Stimulated activated CD8-positive, alpha-beta memory T cell treated with anti-CD3 and anti-CD28 coated beads, Interleukin-15, amount 100 ng/mL, for 48 hours (primary cell): Measurements from ENCODE around the gene MRFAP1L1.

Experiments
- DNase-seq, 2 donors: peaks; one replicate each; pipeline ENCODE4 v3.0.0-alpha.2; 2020; ENCODE audit warnings: low read depth in 2 of 2

The MRFAP1L1 gene

GRCh38 chr4:6716018-6716911, 6.6 kb upstream of the MRFAP1L1 start, which contains the start of gene BLOC1S4:
Gene BLOC1S4, plus strand, starts transcription at chr4:6716174. Its CDS starts 36 bp downstream, at chr4:6716210.
- DNase-seq = peak; percentile 81 to 83

GRCh38 chr4:6715704-6716017, 6.0 kb upstream of the MRFAP1L1 start:
- DNase-seq = no peak

GRCh38 chr4:6714954-6715353, 5.3 kb upstream of the MRFAP1L1 start:
- no peak for DNase-seq

DNA sequence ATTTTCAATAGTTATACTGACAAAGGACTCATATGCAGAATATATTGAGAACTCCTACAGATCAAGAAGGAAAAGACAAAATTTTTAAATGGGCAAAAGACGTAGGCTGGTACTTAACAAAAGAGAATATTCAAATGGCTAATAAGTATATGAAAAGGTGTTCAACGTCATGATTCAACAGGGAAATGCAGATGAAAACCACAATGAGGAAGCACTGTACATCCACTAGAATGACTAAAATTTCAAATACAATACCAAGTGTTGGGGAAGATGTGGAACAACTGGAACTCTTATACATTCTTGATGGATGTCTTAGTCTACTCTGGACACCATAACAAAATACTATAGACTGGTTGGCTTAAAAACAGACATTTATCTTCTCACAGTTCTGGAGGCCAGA, 1.3 kb upstream of the MRFAP1L1 start:
- DNase-seq = no peak

- DNase-seq = no peak
These were observed 617 bp upstream of the MRFAP1L1 start for GRCh38 chr4:6710282-6710681.

- no peak for DNase-seq
These were observed 3.5 kb downstream of the MRFAP1L1 start for GRCh38 chr4:6706173-6706572.

DNA sequence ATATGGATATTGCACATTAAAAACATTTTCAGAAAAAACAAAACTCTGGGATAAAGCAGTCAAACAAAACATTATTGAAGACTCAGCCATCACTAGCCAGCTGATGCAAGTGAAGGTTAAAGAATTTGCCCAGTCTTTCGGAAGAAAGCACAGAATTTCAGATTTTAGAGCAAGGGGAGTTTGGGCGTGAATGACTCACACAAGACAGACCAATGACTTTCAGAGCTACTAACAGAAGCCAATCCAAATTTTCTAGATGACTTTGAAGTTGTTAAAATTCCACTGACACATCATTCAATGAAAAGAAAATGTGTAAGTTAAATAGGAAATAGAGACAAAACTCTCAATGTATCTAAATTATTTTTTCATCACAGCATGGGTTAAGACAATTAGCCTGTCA, 4.0 kb downstream of the MRFAP1L1 start:
- no peak for DNase-seq

GRCh38 chr4:6703786-6704185, 5.9 kb downstream of the MRFAP1L1 start:
- no peak for DNase-seq

- DNase-seq = no peak
These were observed 6.9 kb downstream of the MRFAP1L1 start for GRCh38 chr4:6702761-6703160.

DNA sequence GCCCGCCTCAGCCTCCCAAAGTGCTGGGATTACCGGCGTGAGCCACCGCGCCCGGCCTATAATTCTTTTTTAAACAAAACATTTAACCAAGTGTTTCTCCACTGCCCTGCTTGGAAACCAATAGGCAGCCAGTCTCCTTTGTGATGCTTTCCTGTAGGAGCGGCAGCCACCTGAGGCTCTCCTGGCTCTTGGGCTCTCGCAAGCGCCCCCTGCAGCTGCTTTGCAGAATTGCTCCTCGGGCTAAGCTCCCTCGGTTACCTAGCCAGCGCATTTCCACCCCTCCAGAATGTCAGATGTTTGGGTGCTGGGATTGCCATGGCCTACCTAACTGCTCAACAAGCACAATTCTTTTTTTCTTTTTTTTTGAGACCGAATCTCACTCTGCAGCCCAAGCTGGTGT, 8.3 kb downstream of the MRFAP1L1 start:
- no peak for DNase-seq

GRCh38 chr4:6699903-6700302, 9.8 kb downstream of the MRFAP1L1 start:
- no peak for DNase-seq

DNA sequence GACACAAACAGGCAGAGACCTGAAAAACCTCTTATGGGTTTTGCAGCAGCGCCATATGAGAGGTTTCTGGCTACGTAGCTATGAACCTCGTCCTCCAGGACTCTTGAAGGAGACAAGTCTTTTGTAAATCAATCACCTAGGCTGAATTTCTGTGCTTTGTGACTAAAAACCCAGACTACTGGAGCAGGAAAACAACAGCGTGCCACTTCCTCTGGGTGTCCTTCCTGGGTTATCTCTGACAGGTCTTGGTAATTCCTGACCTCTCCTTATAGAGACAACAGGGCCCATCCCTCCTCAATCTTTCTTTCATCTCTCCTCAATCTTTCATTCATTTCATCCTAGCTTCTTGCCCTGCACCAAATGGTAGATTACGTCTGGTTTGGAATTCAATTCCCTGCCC, 10.3 kb downstream of the MRFAP1L1 start:
- DNase-seq = no peak

DNA sequence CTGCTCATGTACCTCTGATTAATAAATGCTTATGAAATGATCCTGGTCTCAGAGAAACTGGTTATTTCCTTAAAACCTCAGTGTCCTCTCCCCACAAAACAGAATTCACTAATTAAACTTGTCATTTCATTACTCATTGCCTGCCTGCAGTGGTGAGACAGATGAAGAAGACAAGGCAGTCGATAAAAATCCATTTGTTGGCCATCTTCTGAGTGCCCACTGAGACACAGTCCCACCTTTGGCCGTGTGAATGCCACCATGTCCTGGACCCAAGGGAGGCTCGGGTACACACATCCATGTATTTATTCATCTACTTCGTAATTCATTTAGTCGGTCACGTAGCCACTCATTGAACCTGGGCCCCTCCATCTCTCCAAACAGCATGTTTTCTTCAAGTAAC, 12.5 kb downstream of the MRFAP1L1 start:
- DNase-seq = no peak

GRCh38 chr4:6696611-6697010, 13.1 kb downstream of the MRFAP1L1 start:
- DNase-seq = no peak

DNA sequence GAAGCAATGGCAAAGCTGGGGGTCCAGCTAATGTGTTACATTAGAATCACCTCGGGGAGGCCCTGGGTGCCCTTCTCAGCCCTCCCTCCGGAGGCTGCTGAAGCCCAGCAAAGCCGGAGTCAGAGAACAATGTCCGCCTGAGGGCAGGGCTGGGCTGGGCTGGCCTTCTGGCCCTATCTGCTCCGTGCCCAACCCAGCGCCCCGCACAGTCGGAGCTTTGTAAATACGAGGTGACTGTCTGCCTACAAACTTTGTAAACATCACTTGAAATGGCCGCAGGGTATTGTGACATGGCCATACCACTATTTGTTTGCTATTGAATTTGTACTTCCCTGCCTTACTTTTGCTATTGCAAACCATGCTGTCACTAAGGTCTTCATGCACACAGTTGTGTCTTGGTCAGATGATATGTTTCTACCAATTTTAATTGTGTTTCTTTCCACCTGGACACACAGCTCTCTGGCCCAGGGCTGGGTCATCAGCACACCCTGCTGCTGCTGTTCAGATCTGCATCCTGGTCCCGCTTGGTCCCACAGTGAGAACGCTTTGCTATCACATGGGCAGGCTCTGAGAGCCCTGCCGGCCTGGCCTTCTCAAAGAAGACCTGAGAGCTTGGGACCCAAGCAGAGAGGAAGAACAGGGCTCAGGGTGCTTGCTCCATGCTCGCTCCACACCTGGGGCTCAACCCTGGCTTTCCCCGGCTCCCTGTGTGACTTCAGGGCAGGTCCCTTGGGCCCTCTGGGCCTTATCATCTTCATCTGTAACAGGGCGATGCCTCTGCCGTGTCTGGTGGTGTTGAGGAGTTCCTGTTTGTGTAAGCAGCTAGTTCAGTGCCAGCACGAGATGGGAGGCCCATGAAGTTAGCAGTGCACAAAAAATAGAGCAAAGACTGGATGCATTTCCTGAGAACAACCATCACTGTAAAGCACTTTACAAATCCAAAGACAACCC, 13.7 kb downstream of the MRFAP1L1 start:
- DNase-seq = no peak

- no peak for DNase-seq
These were observed 15.3 kb downstream of the MRFAP1L1 start for GRCh38 chr4:6694177-6694901.

GRCh38 chr4:6693231-6694176, 16.2 kb downstream of the MRFAP1L1 start, which contains the start of gene S100P:
Gene S100P, plus strand, starts transcription at chr4:6693878. Its CDS starts 55 bp downstream, at chr4:6693933.
- no peak for DNase-seq

DNA sequence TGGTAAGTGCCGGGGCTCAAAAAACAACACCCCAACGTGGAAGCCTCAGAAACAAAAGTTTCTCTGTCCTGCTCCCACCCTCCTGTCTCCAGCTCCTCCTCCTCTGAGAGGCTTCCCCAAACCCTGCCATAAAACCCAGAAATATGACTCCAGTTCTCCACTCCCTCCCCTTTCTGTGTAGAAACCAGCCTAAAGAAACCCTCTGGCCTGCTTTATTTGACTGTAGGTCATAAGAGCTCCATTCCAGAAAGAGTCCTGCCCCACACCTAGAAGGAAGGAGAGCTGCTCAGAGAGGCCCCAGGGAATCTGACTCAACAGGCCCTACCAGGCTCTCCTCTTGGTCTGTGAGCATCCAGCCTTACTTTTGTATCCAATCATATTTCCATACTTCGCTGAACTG, 16.9 kb downstream of the MRFAP1L1 start:
- no peak for DNase-seq

GRCh38 chr4:6692379-6692778, 17.3 kb downstream of the MRFAP1L1 start:
- DNase-seq = no peak

- DNase-seq = no peak
These were observed 20.1 kb downstream of the MRFAP1L1 start for GRCh38 chr4:6689506-6689960.
